Body of pancreas (tissue), 4 donors: ENCODE results near the gene REN.

ENCODE experiments used
- CTCF ChIP-seq, 7 experiments: fragments of 450-650 bp in 4 of 7; fragments of 200-600 bp in 3 of 7; sonication (generic) in 3 of 7; IDR thresholded peaks; one replicate each; pipeline ENCODE4 v1.5.1; 2016 to 2019; ENCODE audit warnings: antibody characterized with exemption in 7 of 7
- POLR2A ChIP-seq, 3 donors: fragments of 450-650 bp; IDR thresholded peaks; one replicate each; pipeline ENCODE4 v1.6.1; 2016; ENCODE audit warnings: antibody characterized with exemption in 3 of 3, mild to moderate bottlenecking in 2 of 3

- TF ChIP-seq POLR2A (IDR thresholded peaks at IDR 0.05), result no peak
- no peak for TF ChIP-seq CTCF (IDR thresholded peaks at IDR 0.05)
Observed at GRCh38 chr1:204204944-204205343, 38.8 kb upstream of the REN start.
